Erythroblast (primary cell): ENCODE results near the gene PINK1.

Experiments
- GATA1 ChIP-seq: IDR thresholded peaks from 2 replicates; pipeline ENCODE4 v1.6.1; 2011; ENCODE audit warnings: low read depth, mild to moderate bottlenecking, control low read depth, low read length, moderate library complexity
- POLR2A ChIP-seq: IDR thresholded peaks from 2 replicates; pipeline ENCODE4 v1.6.1; 2011; ENCODE audit warnings: mild to moderate bottlenecking, low read length

- TF ChIP-seq POLR2A (no peak), GATA1 (no peak)
Measured at GRCh38 chr1:20604678-20605077, 28.6 kb upstream of the PINK1 start.
